Measurements from ENCODE around the gene RAD18. TPM values are rescaled to one million over a fixed set of nuclear protein-coding genes. Genes with fewer than 3 reads are reported as not detected.

Gene RAD18
- total RNA-seq, 4 donors from 2014 or later = 8.6 to 11.9 (median 9.7) TPM

DNA sequence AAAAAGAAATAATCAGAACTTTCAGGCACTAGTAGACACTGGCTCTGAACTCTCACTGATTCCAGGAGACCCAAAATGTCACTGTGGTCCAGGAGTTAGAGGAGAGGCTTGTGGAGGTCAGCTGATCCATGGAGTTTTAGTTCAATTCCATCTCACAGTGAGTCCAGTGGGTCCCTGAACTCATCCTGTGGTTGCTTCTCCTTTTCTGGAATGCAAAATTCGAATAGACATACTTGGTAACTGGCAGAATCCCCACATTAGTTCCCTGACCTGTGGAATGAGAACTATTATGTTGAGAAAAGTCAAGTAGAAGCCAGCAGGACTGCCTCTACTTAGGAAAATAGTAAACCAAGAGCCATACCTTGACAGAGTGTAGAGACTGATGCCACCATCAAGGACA lies 106.6 kb downstream of the RAD18 start:
- in situ Hi-C loops (cut with MboI; ENCODE audit: low pct_ligation_motif_present in 1 of 4, low pct_unique_long_range_greater_than_20kb in 1 of 4, low sequenced_read_pairs in 3 of 4) = no loop called here
- no peak for TF ChIP-seq POLR2A (IDR thresholded peaks at IDR 0.05)
- no peak for TF ChIP-seq EP300 (IDR thresholded peaks at IDR 0.05; ENCODE audit: low read depth)
- no peak overlapping the region for H3K27ac ChIP-seq
- intact Hi-C loops (cut with DNase I; ENCODE audit: low total_unique reads) = no loop called here
- H3K4me3 ChIP-seq = no peak overlapping the region
- H3K9me3 ChIP-seq = no peaks in the 10 kb centered on the region
- 80% methylated on average over 1 of the region's 1 CpG; no CpG with 5 or more reads in 1 of the 2 donors for WGBS, 2 donors (ENCODE audit: low coverage in 1 of 2)
- H3K36me3 ChIP-seq = no peaks in the 10 kb centered on the region
- no peaks in the 10 kb centered on the region for H3K4me1 ChIP-seq
- H3K27me3 ChIP-seq = no peaks in the 10 kb centered on the region
- DNase-seq = no peak

DNA sequence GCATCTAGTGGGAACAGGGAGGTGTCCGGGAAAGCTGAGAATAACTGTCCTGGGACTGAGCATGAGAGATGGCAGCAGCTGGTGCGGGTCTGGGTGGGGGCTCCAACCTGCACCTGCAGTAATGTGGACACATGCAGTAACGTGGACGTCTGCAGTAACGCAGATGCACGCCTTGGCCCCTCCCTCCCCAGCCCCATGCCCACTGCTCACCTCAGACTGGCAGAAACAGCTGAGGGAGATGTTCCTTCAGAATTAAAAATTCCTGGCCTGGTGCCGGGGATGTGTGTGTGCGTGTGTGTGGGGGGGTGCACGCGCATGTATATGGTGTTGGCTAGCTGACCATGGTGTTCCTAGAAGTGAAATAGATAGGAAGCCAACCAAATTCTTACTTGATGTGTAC lies 107.2 kb downstream of the RAD18 start:
- no peak overlapping the region for H3K4me3 ChIP-seq
- H3K27ac ChIP-seq = no peak overlapping the region
- DNase-seq = no peak
- 95 to 97% methylated on average over 4 to 10 of the region's 10 CpGs for WGBS, 2 donors (ENCODE audit: low coverage in 1 of 2)
- H3K36me3 ChIP-seq = no peaks in the 10 kb centered on the region
- no peaks in the 10 kb centered on the region for H3K9me3 ChIP-seq
- H3K4me1 ChIP-seq = no peaks in the 10 kb centered on the region
- H3K27me3 ChIP-seq = no peaks in the 10 kb centered on the region
- in situ Hi-C loops (cut with MboI; ENCODE audit: low pct_ligation_motif_present in 1 of 4, low pct_unique_long_range_greater_than_20kb in 1 of 4, low sequenced_read_pairs in 3 of 4) (no loop called here), intact Hi-C loops (cut with DNase I; ENCODE audit: low total_unique reads) (no loop called here)
- no peak for TF ChIP-seq POLR2A (IDR thresholded peaks at IDR 0.05)
- TF ChIP-seq EP300 (IDR thresholded peaks at IDR 0.05; ENCODE audit: low read depth) = no peak
- TF ChIP-seq, protein P1, sequence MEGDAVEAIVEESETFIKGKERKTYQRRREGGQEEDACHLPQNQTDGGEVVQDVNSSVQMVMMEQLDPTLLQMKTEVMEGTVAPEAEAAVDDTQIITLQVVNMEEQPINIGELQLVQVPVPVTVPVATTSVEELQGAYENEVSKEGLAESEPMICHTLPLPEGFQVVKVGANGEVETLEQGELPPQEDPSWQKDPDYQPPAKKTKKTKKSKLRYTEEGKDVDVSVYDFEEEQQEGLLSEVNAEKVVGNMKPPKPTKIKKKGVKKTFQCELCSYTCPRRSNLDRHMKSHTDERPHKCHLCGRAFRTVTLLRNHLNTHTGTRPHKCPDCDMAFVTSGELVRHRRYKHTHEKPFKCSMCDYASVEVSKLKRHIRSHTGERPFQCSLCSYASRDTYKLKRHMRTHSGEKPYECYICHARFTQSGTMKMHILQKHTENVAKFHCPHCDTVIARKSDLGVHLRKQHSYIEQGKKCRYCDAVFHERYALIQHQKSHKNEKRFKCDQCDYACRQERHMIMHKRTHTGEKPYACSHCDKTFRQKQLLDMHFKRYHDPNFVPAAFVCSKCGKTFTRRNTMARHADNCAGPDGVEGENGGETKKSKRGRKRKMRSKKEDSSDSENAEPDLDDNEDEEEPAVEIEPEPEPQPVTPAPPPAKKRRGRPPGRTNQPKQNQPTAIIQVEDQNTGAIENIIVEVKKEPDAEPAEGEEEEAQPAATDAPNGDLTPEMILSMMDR (IDR thresholded peaks at IDR 0.05) = no peak
- TF ChIP-seq POLR2AphosphoS5 (IDR thresholded peaks at IDR 0.05) = no peak

DNA sequence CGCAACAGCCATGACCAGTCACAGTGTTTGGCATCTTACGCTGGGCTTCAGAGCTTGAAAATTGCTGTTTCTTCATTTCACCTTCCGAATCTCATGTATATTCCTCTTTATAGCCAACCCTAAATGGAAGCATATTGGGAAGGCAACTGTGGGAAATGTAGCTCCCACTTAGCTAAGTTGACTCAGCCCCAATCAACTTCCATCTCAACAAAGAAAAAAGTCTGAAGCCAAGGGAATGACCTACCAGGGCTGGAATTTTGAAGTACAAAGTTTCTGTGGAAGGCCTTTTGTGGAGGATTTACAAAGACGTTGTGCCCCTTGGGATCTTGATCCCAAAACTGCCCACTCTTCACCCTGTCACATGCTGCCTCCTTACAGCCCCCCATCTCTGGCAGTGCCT lies 108.6 kb downstream of the RAD18 start:
- Histone ChIP-seq H3K4me1 (no peaks in the 10 kb centered on the region), H3K36me3 (no peaks in the 10 kb centered on the region), H3K27me3 (no peaks in the 10 kb centered on the region), H3K4me3 (no peak overlapping the region), H3K27ac (no peak overlapping the region), H3K9me3 (no peaks in the 10 kb centered on the region)
- TF ChIP-seq POLR2A (IDR thresholded peaks at IDR 0.05) (no peak), EP300 (IDR thresholded peaks at IDR 0.05; ENCODE audit: low read depth) (no peak), POLR2AphosphoS5 (IDR thresholded peaks at IDR 0.05) (no peak)
- TF ChIP-seq, protein P1 (IDR thresholded peaks at IDR 0.05) = no peak
- WGBS, 2 donors (ENCODE audit: low coverage in 1 of 2) = 94 to 98% methylated on average over 4 of the region's 4 CpGs
- in situ Hi-C loops (cut with MboI; ENCODE audit: low pct_ligation_motif_present in 1 of 4, low pct_unique_long_range_greater_than_20kb in 1 of 4, low sequenced_read_pairs in 3 of 4) = no loop called here
- intact Hi-C loops (cut with DNase I; ENCODE audit: low total_unique reads) = no loop called here
- DNase-seq = no peak

DNA sequence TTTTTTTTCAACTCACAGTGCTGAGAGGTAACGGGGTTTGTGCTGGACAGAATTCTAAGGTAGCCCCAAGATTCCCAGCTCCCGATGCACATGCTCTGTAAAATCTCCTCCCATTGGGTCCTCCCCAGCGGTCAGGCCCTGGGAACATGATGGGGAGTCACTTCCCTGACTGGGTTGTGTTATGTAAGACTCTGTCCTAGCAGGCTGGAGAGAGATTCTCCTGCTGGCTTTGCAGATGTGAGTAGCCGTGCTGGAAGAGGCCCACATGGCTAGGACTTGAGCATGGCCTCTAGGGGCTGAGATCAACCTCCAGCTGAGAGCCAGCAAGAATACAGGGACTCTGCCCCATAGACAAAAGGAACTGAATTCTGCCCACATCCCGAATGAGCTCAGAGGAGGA lies 110.2 kb downstream of the RAD18 start:
- intact Hi-C loops (cut with DNase I; ENCODE audit: low total_unique reads) = no loop called here
- no peaks in the 10 kb centered on the region for H3K36me3 ChIP-seq
- H3K4me1 ChIP-seq = no peaks in the 10 kb centered on the region
- no peaks in the 10 kb centered on the region for H3K9me3 ChIP-seq
- DNase-seq = no peak
- H3K4me3 ChIP-seq = no peak overlapping the region
- in situ Hi-C loops (cut with MboI; ENCODE audit: low pct_ligation_motif_present in 1 of 4, low pct_unique_long_range_greater_than_20kb in 1 of 4, low sequenced_read_pairs in 3 of 4) = no loop called here
- 93 to 96% methylated on average over 3 to 5 of the region's 5 CpGs for WGBS, 2 donors (ENCODE audit: low coverage in 1 of 2)
- TF ChIP-seq EP300 (IDR thresholded peaks at IDR 0.05; ENCODE audit: low read depth) (no peak), POLR2AphosphoS5 (IDR thresholded peaks at IDR 0.05) (no peak), POLR2A (IDR thresholded peaks at IDR 0.05) (no peak)
- TF ChIP-seq, protein P1 (IDR thresholded peaks at IDR 0.05) = no peak
- no peak overlapping the region for H3K27ac ChIP-seq
- no peaks in the 10 kb centered on the region for H3K27me3 ChIP-seq

DNA sequence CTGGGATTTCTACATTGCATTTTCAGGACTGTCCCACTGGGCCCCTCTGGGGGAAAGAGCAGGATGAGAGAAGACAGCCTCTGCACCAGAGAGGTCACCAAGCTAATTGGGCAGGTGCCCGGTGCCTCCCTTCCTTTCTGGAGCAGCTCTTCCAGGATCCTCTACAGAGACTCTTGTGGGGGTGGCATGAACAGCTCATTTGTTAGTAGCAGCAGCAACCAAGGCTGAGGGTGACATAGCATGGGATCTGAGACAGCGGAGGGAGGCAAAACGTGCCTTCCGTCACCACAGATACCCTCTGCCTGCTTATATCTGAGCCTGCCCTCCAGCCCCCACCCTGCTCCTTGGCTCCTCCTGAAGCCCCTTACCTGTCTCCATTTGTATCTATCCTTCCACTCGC lies 110.8 kb downstream of the RAD18 start:
- no peaks in the 10 kb centered on the region for H3K4me1 ChIP-seq
- H3K27me3 ChIP-seq = no peaks in the 10 kb centered on the region
- TF ChIP-seq POLR2A (IDR thresholded peaks at IDR 0.05) = no peak
- TF ChIP-seq, protein P1 (IDR thresholded peaks at IDR 0.05) = no peak
- no peak for TF ChIP-seq POLR2AphosphoS5 (IDR thresholded peaks at IDR 0.05)
- TF ChIP-seq EP300 (IDR thresholded peaks at IDR 0.05; ENCODE audit: low read depth) = no peak
- WGBS, 2 donors (ENCODE audit: low coverage in 1 of 2) = 100% methylated on average over 1 to 5 of the region's 5 CpGs
- intact Hi-C loops (cut with DNase I; ENCODE audit: low total_unique reads) (no loop called here), in situ Hi-C loops (cut with MboI; ENCODE audit: low pct_ligation_motif_present in 1 of 4, low pct_unique_long_range_greater_than_20kb in 1 of 4, low sequenced_read_pairs in 3 of 4) (no loop called here)
- no peak overlapping the region for H3K4me3 ChIP-seq
- no peak for DNase-seq
- H3K27ac ChIP-seq = no peak overlapping the region
- H3K36me3 ChIP-seq = no peaks in the 10 kb centered on the region
- H3K9me3 ChIP-seq = no peaks in the 10 kb centered on the region

All from transverse colon (tissue), 4 donors.